ENCODE data around the gene GMPPB. TPM values are rescaled to one million over a fixed set of nuclear protein-coding genes. Genes with fewer than 3 reads are reported as not detected.

Gene GMPPB
- total and polyA plus RNA-seq, 9 of the 15 experiments (the other 6 are each of a cell fraction or from before 2014, with no cell fraction given) = 0.53 to 17.4 (median 8.1) TPM

DNA sequence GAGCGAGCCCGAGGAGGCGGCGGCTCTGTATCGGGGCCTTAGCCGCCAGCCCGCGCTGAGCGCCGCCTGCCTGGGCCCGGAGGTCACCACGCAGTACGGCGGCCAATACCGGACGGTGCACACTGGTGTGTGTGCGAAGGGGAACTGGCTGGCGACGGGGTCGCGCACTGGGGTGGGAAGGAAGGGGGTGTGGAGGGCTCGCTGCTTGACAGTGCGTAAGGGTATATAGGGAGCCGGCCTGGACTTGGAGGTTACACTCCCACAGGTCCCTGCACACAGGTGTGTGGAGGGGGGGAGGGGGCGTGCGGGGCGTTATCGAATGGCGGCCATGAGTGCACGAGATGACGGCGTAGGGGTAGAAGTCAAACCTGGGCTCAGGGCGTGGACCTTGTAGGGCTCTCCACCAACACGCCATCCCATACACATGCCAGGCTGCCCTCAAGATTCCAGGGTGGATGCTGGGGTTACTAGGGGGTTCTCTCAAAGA is 49.2 kb downstream of the GMPPB start:
- intact Hi-C loops (cut with micrococcal nuclease) (loop anchor here (5.0 kb wide), 1 partner anchor 107 kb away; no protein-coding TSS in a partner anchor), in situ Hi-C loops (cut with MboI) (loop anchor here (5.0 kb wide), 1 partner anchor 132 kb away; no protein-coding TSS in a partner anchor)
- Histone ChIP-seq H3K27me3 (ENCODE audit: control insufficient read depth in 2 of 2, insufficient read depth in 2 of 2, low read length in 2 of 2) (no peaks in the 10 kb centered on the region), H3K4me3 (peak overlapping the region; percentile 81), H3K79me2 (ENCODE audit: control insufficient read depth, insufficient read depth, low read length) (peaks cover 29% of the 10 kb centered on the region), H3K9me1 (ENCODE audit: control insufficient read depth, insufficient read depth, low read length) (peaks cover 2% of the 10 kb centered on the region), H3K4me2 (ENCODE audit: insufficient read depth, low read length) (peak overlapping the region; percentile 95), H4K20me1 (replicated peaks; ENCODE audit: control insufficient read depth, insufficient read depth, low read length) (no peaks in the 10 kb centered on the region; the same call in 1 of the 2 replicates), H3K36me3 (ENCODE audit: control insufficient read depth, insufficient read depth, low read length) (peaks cover 46% of the 10 kb centered on the region; the same call in 2 of the 3 replicates), H3K9ac (ENCODE audit: insufficient read depth in 1 of 2, low read depth in 2 of 2, low read length in 2 of 2) (peak overlapping the region; percentile 95 to 98), H3K4me1 (replicated peaks in 1 of 2; ENCODE audit: control insufficient read depth in 2 of 2, insufficient read depth in 2 of 2, low read length in 2 of 2) (peaks cover 17 to 38% of the 10 kb centered on the region in 2 experiments; a peak in 4 of 5 replicates), H2AFZ (ENCODE audit: low read depth, low read length) (peak overlapping the region; percentile 81), H3K27ac (ENCODE audit: extremely low read depth, low read depth, low read length) (peak overlapping the region; percentile 94), H3K9me3 (replicated peaks; ENCODE audit: control insufficient read depth, insufficient read depth, low read depth, low read length) (no peaks in the 10 kb centered on the region)
- CTCF ChIA-PET (ENCODE audit: low intra/inter-chr PET ratio) = no interaction called here
- 0% methylated on average over 22 of the region's 34 CpGs for WGBS (ENCODE audit: insufficient coverage, low coverage, missing lambda C conversion rate)
- no TSS peak for BruUV-seq (replicated peaks)
- DNase-seq (ENCODE audit: extremely low read depth in 1 of 4, low spot score in 3 of 4) = peak in 2 of 4 experiments; percentile 16 to 44
- POLR2A ChIA-PET = no interaction called here
- FAIRE-seq = no peak
- peak; percentile 71 for ATAC-seq
- TF ChIP-seq, protein P1, sequence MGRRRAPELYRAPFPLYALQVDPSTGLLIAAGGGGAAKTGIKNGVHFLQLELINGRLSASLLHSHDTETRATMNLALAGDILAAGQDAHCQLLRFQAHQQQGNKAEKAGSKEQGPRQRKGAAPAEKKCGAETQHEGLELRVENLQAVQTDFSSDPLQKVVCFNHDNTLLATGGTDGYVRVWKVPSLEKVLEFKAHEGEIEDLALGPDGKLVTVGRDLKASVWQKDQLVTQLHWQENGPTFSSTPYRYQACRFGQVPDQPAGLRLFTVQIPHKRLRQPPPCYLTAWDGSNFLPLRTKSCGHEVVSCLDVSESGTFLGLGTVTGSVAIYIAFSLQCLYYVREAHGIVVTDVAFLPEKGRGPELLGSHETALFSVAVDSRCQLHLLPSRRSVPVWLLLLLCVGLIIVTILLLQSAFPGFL (CRISPR knock-in tag; IDR thresholded peaks at IDR 0.05) = 0 out of 2 replicates have a peak, but pooled peaks have one; percentile 37
- TF ChIP-seq SPI1 (IDR thresholded peaks at IDR 0.05; ENCODE audit: borderline replicate concordance, low read depth, low read length) (peak; percentile 3; the same call in 1 of the 2 replicates), NFATC3 (IDR thresholded peaks at IDR 0.05) (no peak), MAFF (IDR thresholded peaks at IDR 0.05; ENCODE audit: low read length) (no peak), ZNF165 (CRISPR knock-in tag; IDR thresholded peaks at IDR 0.05; ENCODE audit: borderline replicate concordance) (no peak), SIX5 (IDR thresholded peaks at IDR 0.05; ENCODE audit: borderline replicate concordance in 1 of 2, insufficient read depth in 1 of 2, low read depth in 1 of 2, low read length in 2 of 2) (no peak), ESRRA (IDR thresholded peaks at IDR 0.05; ENCODE audit: borderline replicate concordance, low read depth) (no peak), TEAD1 (CRISPR knock-in tag; IDR thresholded peaks at IDR 0.05) (peak in 1 of 2 experiments; percentile 77; a peak in 2 of 4 replicates), MAZ (CRISPR knock-in tag; conservative IDR thresholded peaks at IDR 0.05 in 1 of 2, IDR thresholded peaks at IDR 0.05 in 1 of 2) (0 out of 4 replicates have a peak, but pooled peaks of 1 of the 2 experiments have one; percentile 1), FOXM1 (IDR thresholded peaks at IDR 0.05; ENCODE audit: low read depth) (no peak), FOXM1 (CRISPR knock-in tag; IDR thresholded peaks at IDR 0.05; ENCODE audit: low read depth) (peak; percentile 42; the same call in 1 of the 2 replicates)
- TF ChIP-seq, protein P2, sequence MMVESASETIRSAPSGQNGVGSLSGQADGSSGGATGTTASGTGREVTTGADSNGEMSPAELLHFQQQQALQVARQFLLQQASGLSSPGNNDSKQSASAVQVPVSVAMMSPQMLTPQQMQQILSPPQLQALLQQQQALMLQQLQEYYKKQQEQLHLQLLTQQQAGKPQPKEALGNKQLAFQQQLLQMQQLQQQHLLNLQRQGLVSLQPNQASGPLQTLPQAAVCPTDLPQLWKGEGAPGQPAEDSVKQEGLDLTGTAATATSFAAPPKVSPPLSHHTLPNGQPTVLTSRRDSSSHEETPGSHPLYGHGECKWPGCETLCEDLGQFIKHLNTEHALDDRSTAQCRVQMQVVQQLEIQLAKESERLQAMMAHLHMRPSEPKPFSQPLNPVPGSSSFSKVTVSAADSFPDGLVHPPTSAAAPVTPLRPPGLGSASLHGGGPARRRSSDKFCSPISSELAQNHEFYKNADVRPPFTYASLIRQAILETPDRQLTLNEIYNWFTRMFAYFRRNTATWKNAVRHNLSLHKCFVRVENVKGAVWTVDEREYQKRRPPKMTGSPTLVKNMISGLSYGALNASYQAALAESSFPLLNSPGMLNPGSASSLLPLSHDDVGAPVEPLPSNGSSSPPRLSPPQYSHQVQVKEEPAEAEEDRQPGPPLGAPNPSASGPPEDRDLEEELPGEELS (CRISPR knock-in tag; IDR thresholded peaks at IDR 0.05; ENCODE audit: borderline replicate concordance) = no peak
- TF ChIP-seq, protein P3, sequence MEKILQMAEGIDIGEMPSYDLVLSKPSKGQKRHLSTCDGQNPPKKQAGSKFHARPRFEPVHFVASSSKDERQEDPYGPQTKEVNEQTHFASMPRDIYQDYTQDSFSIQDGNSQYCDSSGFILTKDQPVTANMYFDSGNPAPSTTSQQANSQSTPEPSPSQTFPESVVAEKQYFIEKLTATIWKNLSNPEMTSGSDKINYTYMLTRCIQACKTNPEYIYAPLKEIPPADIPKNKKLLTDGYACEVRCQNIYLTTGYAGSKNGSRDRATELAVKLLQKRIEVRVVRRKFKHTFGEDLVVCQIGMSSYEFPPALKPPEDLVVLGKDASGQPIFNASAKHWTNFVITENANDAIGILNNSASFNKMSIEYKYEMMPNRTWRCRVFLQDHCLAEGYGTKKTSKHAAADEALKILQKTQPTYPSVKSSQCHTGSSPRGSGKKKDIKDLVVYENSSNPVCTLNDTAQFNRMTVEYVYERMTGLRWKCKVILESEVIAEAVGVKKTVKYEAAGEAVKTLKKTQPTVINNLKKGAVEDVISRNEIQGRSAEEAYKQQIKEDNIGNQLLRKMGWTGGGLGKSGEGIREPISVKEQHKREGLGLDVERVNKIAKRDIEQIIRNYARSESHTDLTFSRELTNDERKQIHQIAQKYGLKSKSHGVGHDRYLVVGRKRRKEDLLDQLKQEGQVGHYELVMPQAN (IDR thresholded peaks at IDR 0.05; ENCODE audit: borderline replicate concordance) = peak; percentile 78

Data from K562 (cell line).